Large intestine (tissue), 3 donors: ENCODE measurements around the gene MCAM. TPM values are rescaled to one million over a fixed set of nuclear protein-coding genes. Genes with fewer than 3 reads are reported as not detected.
A peak's percentile ranks its signal among the peaks of the same experiment; 100 is the strongest.

ENCODE experiments used
- DNase-seq, 2 donors: peaks; one replicate each; pipeline versions ENCODE4 v3.0.0 to v3.0.0-alpha.2; 2013
- H3K27ac ChIP-seq: one replicate; pipeline ENCODE4 v1.5.1; 2013; ENCODE audit warnings: low read length
- H3K27me3 ChIP-seq: 2 replicates; pipeline ENCODE4 v1.6.1; 2013; ENCODE audit warnings: low read length; ENCODE audit not compliant: control insufficient read depth, insufficient read depth
- H3K36me3 ChIP-seq: 2 replicates; pipeline ENCODE4 v1.6.1; 2013; ENCODE audit warnings: low read length; ENCODE audit not compliant: control insufficient read depth, insufficient read depth
- H3K4me1 ChIP-seq: one replicate; pipeline ENCODE4 v1.6.1; 2013; ENCODE audit warnings: low read length; ENCODE audit not compliant: control insufficient read depth, insufficient read depth
- H3K4me3 ChIP-seq: one replicate; pipeline ENCODE4 v1.5.1; 2013; ENCODE audit warnings: low read length
- H3K9me3 ChIP-seq: one replicate; pipeline ENCODE4 v1.6.1; 2013; ENCODE audit warnings: mild to moderate bottlenecking, low read depth, low read length, moderate library complexity; ENCODE audit not compliant: control insufficient read depth
- WGBS: methylation state at CpG from one replicate; pipeline ENCODE4 v1.1.5; 2013; ENCODE audit warnings: low lambda C conversion rate; ENCODE audit not compliant: insufficient coverage; 5-methylcytosine and 5-hydroxymethylcytosine counted together
- polyA plus RNA-seq: library from polyadenylated mRNA; unstranded; fragments of 120-200 nt; gene quantifications from one replicate; pipeline ENCODE4 v1.2.1, GENCODE V29; 2013

MCAM gene
- polyA plus RNA-seq, 1 donor: 50.4 TPM

GRCh38 chr11:119288219-119288618 lies 28.7 kb downstream of the MCAM start:
- Histone ChIP-seq H3K4me1 (no peaks in the 10 kb centered on the region), H3K9me3 (peaks cover 6% of the 10 kb centered on the region), H3K27ac (no peak overlapping the region), H3K4me3 (no peak overlapping the region), H3K36me3 (peaks cover 47% of the 10 kb centered on the region), H3K27me3 (no peaks in the 10 kb centered on the region)
- DNase-seq: no peak
- no CpG with 5 or more reads among the region's 3 CpGs for WGBS

GRCh38 chr11:119285431-119285830 lies 31.5 kb downstream of the MCAM start:
- Histone ChIP-seq H3K27me3 (no peaks in the 10 kb centered on the region), H3K4me1 (no peaks in the 10 kb centered on the region), H3K4me3 (no peak overlapping the region), H3K9me3 (no peaks in the 10 kb centered on the region), H3K27ac (no peak overlapping the region), H3K36me3 (peaks cover 34% of the 10 kb centered on the region)
- WGBS: no CpG with 5 or more reads among the region's 9 CpGs
- DNase-seq: no peak

GRCh38 chr11:119284344-119285157 lies 32.4 kb downstream of the MCAM start:
- no peaks in the 10 kb centered on the region for H3K27me3 ChIP-seq
- H3K4me3 ChIP-seq: no peak overlapping the region
- no peaks in the 10 kb centered on the region for H3K4me1 ChIP-seq
- DNase-seq: peak in 1 of 2 donors; percentile 13
- no peaks in the 10 kb centered on the region for H3K9me3 ChIP-seq
- peaks cover 31% of the 10 kb centered on the region for H3K36me3 ChIP-seq
- WGBS: 79% methylated on average over 5 of the region's 9 CpGs
- no peak overlapping the region for H3K27ac ChIP-seq

DNA sequence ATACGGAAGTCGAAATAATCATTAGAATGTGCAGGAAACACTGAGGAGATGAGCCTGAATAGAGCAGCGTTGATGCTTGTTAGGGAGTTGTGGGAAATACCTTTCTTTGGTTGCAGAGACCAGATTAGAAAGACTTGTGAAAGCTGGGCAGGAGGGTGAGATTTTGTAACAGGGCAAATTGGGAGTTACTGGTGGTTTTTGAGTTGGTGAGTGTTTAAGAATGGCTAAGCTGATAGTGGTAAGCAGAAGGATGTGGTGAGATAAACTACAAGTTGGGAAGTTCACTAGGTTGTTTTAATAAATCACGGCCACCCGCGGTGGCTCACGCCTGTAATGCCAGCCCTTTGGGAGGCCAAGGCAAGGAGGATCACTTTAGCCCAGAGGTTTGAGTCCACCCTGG lies 34.4 kb downstream of the MCAM start:
- no peak for DNase-seq
- no peaks in the 10 kb centered on the region for H3K4me1 ChIP-seq
- H3K27me3 ChIP-seq: no peaks in the 10 kb centered on the region
- WGBS: 100% methylated on average over 2 of the region's 7 CpGs
- peaks cover 38% of the 10 kb centered on the region for H3K36me3 ChIP-seq
- H3K4me3 ChIP-seq: no peak overlapping the region
- H3K9me3 ChIP-seq: no peaks in the 10 kb centered on the region
- no peak overlapping the region for H3K27ac ChIP-seq

- DNase-seq: no peak
- Histone ChIP-seq H3K4me1 (no peaks in the 10 kb centered on the region), H3K27ac (no peak overlapping the region), H3K27me3 (no peaks in the 10 kb centered on the region), H3K9me3 (no peaks in the 10 kb centered on the region), H3K36me3 (peaks cover 43% of the 10 kb centered on the region), H3K4me3 (no peak overlapping the region)
- WGBS: no CpG with 5 or more reads among the region's 1 CpG
These were observed 39.3 kb downstream of the MCAM start for GRCh38 chr11:119277660-119278059.

DNA sequence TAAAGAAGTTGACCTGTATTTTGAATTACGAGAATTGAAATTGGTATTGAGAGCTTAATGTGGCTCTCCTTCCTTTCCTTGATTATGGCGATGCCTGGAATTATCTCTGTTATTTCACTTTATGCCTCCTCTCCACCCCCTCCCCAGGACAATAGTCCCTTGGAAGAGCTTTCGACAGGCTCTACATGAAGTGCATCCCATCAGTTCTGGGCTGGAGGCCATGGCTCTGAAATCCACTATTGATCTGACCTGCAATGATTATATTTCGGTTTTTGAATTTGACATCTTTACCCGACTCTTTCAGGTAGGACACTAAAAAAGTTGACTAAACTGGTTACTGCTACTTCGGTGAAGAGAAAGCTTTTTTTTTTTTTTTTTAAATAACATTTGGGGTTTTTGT lies 43.2 kb downstream of the MCAM start:
- 100% methylated on average over 2 of the region's 6 CpGs for WGBS
- DNase-seq: no peak
- Histone ChIP-seq H3K36me3 (peaks cover 39% of the 10 kb centered on the region), H3K9me3 (no peaks in the 10 kb centered on the region), H3K27me3 (no peaks in the 10 kb centered on the region), H3K4me1 (no peaks in the 10 kb centered on the region), H3K27ac (no peak overlapping the region), H3K4me3 (no peak overlapping the region)

DNA sequence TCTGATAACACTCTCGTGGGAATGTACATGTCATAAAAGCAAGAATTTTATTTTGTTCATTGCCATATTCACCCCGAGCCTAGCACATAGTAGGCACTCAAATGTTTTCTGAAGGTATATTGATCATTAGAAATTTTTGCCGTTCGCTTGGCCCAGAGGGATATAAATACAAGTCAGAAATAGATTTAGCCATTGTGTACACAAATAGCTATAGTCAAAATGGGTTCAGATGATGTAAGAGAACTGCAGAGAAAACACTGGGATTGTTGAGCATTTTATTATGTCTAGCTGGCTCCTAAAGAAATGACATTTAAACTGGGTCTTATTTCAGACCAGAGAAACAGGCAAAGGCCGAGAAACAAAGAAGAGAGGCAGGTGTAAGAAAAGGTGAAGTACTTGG lies 49.3 kb downstream of the MCAM start:
- Histone ChIP-seq H3K36me3 (peaks cover 4% of the 10 kb centered on the region), H3K9me3 (no peaks in the 10 kb centered on the region), H3K27me3 (no peaks in the 10 kb centered on the region), H3K4me1 (no peaks in the 10 kb centered on the region), H3K27ac (no peak overlapping the region), H3K4me3 (no peak overlapping the region)
- WGBS: 100% methylated on average over 1 of the region's 5 CpGs
- DNase-seq: no peak

DNA sequence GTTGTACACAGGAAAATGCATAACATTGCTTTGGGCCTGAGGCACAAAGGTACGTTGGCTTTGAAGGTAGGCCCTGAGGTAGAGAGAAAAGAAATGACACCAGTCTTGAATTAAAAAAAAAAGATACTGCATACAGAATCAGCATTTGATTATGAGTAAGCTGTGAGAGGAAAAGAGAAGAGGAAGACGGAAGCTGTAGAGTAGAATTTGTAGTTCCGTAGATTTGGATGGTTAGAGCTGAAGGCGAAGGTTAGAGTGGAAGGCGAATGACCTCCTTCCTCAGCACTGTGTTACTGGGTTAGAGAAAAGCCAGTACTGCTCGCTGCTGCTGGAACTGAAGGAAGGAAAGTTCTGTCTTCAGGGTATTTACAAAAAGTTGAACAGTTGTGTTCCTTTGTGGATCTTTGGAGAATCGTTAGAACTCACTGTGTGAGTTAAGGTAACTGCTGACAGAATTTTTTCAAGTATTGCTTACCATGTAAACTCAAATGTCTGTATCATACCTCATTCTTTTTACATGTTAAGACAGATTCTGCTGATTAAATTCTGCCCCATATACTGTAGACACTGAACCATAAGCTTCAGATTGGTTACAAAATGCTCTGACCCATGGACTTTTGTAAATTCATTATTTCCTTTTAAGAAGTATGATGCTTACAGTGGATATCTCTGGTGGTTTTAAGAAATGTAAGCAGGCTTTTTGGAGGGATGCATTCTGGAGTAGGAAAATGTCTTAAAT lies 50.2 kb downstream of the MCAM start:
- H3K27ac ChIP-seq: no peak overlapping the region
- no peaks in the 10 kb centered on the region for H3K4me1 ChIP-seq
- H3K9me3 ChIP-seq: no peaks in the 10 kb centered on the region
- no peak overlapping the region for H3K4me3 ChIP-seq
- no peak for DNase-seq
- no peaks in the 10 kb centered on the region for H3K36me3 ChIP-seq
- no peaks in the 10 kb centered on the region for H3K27me3 ChIP-seq
- WGBS: 100% methylated on average over 2 of the region's 7 CpGs

DNA sequence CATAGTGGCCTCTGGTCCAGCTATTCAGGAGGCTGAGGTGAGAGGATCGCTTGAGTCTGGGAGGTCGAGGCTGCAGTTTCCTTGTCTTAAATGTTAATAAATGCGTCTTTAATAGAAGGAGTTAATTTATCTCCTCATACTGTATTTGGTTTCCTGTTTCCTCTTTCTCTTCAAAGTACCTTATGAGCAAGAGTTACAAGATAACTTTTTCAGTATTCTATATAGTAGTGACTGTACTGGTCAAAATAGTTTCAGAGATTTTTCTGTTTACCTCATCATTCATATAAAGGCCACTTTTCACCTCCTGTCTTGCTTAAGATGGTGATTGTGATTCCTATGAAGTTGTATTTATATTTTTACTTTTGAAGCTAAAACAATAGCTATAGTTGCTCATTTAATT lies 50.9 kb downstream of the MCAM start:
- no peak overlapping the region for H3K27ac ChIP-seq
- no peaks in the 10 kb centered on the region for H3K36me3 ChIP-seq
- no peaks in the 10 kb centered on the region for H3K4me1 ChIP-seq
- H3K27me3 ChIP-seq: no peaks in the 10 kb centered on the region
- no peaks in the 10 kb centered on the region for H3K9me3 ChIP-seq
- no peak for DNase-seq
- no CpG with 5 or more reads among the region's 3 CpGs for WGBS
- no peak overlapping the region for H3K4me3 ChIP-seq

GRCh38 chr11:119263352-119263940 lies 53.5 kb downstream of the MCAM start:
- no peaks in the 10 kb centered on the region for H3K27me3 ChIP-seq
- H3K4me1 ChIP-seq: no peaks in the 10 kb centered on the region
- no peak overlapping the region for H3K27ac ChIP-seq
- H3K9me3 ChIP-seq: no peaks in the 10 kb centered on the region
- H3K4me3 ChIP-seq: no peak overlapping the region
- H3K36me3 ChIP-seq: no peaks in the 10 kb centered on the region
- WGBS: 72% methylated on average over 2 of the region's 3 CpGs
- no peak for DNase-seq
